ENCODE data around the gene ING3. TPM values are rescaled to one million over a fixed set of nuclear protein-coding genes. Genes with fewer than 3 reads are reported as not detected.

The ING3 gene
- total and polyA plus RNA-seq, 9 of the 15 experiments (the other 6 are each of a cell fraction or from before 2014, with no cell fraction given): 22.8 to 233 (median 50.4) TPM

DNA sequence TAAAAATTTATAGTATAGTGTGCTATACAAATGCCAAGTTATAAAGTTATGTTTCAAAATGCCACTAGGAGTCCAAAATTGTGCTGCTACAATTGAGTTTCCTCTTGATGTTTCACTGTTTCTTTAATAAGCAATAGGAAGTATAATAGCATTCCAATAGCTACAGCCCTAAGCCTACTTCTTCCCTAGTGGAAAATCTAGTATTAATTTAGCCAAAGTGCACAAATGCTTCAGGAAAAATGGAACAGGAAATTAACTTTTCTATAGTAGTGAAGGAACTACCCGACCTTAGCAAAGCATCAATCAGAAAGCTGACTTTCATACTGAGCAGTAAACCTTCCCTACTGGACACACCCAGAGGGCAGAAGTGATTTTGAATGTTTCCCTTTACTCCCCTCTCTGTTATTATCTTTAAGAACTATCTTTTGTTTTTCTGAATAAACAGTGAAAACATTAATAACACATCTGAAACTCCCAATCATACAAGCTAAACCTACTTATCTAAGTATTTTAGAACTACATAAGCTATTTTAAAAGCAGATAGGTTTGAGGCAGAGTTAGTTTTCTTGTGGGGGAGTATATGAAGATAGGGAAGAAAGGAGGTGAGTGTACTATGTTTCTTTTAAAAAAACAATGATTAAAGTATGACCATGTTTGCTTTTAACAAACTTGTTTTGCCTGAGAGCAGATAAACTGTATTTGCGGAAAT is 51.6 kb downstream of the ING3 start (continued):
- no peak for TF ChIP-seq PHF8 (IDR thresholded peaks at IDR 0.05; ENCODE audit: borderline replicate concordance, low read length)
- TF ChIP-seq, protein P1, sequence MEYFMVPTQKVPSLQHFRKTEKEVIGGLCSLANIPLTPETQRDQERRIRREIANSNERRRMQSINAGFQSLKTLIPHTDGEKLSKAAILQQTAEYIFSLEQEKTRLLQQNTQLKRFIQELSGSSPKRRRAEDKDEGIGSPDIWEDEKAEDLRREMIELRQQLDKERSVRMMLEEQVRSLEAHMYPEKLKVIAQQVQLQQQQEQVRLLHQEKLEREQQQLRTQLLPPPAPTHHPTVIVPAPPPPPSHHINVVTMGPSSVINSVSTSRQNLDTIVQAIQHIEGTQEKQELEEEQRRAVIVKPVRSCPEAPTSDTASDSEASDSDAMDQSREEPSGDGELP (CRISPR knock-in tag; IDR thresholded peaks at IDR 0.05; ENCODE audit: borderline replicate concordance): no peak
- TF ChIP-seq, protein P2, sequence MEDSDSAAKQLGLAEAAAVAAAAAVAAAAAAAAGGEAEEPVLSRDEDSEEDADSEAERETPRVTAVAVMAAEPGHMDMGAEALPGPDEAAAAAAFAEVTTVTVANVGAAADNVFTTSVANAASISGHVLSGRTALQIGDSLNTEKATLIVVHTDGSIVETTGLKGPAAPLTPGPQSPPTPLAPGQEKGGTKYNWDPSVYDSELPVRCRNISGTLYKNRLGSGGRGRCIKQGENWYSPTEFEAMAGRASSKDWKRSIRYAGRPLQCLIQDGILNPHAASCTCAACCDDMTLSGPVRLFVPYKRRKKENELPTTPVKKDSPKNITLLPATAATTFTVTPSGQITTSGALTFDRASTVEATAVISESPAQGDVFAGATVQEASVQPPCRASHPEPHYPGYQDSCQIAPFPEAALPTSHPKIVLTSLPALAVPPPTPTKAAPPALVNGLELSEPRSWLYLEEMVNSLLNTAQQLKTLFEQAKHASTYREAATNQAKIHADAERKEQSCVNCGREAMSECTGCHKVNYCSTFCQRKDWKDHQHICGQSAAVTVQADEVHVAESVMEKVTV (CRISPR knock-in tag; IDR thresholded peaks at IDR 0.05): no peak
- TF ChIP-seq SNIP1 (IDR thresholded peaks at IDR 0.05; ENCODE audit: low read depth): no peak
- TF ChIP-seq SMARCA4 (IDR thresholded peaks at IDR 0.05): peak; percentile 66; the same call in 1 of the 2 replicates
- no peak for TF ChIP-seq CHD4 (IDR thresholded peaks at IDR 0.05; ENCODE audit: insufficient read depth, insufficient replicate concordance, low read depth, low read length, poor library complexity, severe bottlenecking)
- TF ChIP-seq, protein P3, sequence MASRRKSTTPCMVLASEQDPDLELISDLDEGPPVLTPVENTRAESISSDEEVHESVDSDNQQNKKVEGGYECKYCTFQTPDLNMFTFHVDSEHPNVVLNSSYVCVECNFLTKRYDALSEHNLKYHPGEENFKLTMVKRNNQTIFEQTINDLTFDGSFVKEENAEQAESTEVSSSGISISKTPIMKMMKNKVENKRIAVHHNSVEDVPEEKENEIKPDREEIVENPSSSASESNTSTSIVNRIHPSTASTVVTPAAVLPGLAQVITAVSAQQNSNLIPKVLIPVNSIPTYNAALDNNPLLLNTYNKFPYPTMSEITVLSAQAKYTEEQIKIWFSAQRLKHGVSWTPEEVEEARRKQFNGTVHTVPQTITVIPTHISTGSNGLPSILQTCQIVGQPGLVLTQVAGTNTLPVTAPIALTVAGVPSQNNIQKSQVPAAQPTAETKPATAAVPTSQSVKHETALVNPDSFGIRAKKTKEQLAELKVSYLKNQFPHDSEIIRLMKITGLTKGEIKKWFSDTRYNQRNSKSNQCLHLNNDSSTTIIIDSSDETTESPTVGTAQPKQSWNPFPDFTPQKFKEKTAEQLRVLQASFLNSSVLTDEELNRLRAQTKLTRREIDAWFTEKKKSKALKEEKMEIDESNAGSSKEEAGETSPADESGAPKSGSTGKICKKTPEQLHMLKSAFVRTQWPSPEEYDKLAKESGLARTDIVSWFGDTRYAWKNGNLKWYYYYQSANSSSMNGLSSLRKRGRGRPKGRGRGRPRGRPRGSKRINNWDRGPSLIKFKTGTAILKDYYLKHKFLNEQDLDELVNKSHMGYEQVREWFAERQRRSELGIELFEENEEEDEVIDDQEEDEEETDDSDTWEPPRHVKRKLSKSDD (conservative IDR thresholded peaks at IDR 0.05; ENCODE audit: low read length): no peak
- no peak for TF ChIP-seq HDAC8 (tag; IDR thresholded peaks at IDR 0.05)
- peak; percentile 65 for TF ChIP-seq POLR2H (tag; IDR thresholded peaks at IDR 0.05; ENCODE audit: low read depth)
- TF ChIP-seq ARID2 (IDR thresholded peaks at IDR 0.05): no peak
- no peak for TF ChIP-seq BMI1 (IDR thresholded peaks at IDR 0.05; ENCODE audit: low read length)
- TF ChIP-seq PTRF (tag; IDR thresholded peaks at IDR 0.05): no peak
- 0 out of 2 replicates have a peak, but pooled peaks have one; percentile 21 for TF ChIP-seq SMARCC2 (IDR thresholded peaks at IDR 0.05; ENCODE audit: low read depth)
- TF ChIP-seq, protein P4, sequence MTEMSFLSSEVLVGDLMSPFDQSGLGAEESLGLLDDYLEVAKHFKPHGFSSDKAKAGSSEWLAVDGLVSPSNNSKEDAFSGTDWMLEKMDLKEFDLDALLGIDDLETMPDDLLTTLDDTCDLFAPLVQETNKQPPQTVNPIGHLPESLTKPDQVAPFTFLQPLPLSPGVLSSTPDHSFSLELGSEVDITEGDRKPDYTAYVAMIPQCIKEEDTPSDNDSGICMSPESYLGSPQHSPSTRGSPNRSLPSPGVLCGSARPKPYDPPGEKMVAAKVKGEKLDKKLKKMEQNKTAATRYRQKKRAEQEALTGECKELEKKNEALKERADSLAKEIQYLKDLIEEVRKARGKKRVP (CRISPR knock-in tag; IDR thresholded peaks at IDR 0.05): no peak
- TF ChIP-seq, protein P5, sequence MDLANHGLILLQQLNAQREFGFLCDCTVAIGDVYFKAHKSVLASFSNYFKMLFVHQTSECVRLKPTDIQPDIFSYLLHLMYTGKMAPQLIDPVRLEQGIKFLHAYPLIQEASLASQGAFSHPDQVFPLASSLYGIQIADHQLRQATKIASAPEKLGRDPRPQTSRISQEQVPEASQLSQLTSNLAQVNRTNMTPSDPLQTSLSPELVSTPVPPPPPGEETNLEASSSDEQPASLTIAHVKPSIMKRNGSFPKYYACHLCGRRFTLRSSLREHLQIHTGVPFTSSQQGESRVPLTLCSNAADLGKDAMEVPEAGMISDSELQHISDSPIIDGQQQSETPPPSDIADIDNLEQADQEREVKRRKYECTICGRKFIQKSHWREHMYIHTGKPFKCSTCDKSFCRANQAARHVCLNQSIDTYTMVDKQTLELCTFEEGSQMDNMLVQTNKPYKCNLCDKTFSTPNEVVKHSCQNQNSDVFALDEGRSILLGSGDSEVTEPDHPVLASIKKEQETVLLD (IDR thresholded peaks at IDR 0.05): no peak
- TF ChIP-seq TRIM24 (IDR thresholded peaks at IDR 0.05): no peak
- TF ChIP-seq NBN (IDR thresholded peaks at IDR 0.05; ENCODE audit: low read depth): peak; percentile 29; the same call in 1 of the 2 replicates
- no peak for TF ChIP-seq ZNF75A (CRISPR knock-in tag; IDR thresholded peaks at IDR 0.05)
- TF ChIP-seq CREBBP (IDR thresholded peaks at IDR 0.05; ENCODE audit: low read depth, low read length): no peak
- TF ChIP-seq NELFE (IDR thresholded peaks at IDR 0.05; ENCODE audit: insufficient read depth, insufficient read length): no peak
